ENCODE results near the gene ANKLE2. TPM values are rescaled to one million over a fixed set of nuclear protein-coding genes. Genes with fewer than 3 reads are reported as not detected.

The ANKLE2 gene
- total RNA-seq, 6 experiments from 2014 or later, result 43.7 to 54.6 (median 47.2) TPM

DNA sequence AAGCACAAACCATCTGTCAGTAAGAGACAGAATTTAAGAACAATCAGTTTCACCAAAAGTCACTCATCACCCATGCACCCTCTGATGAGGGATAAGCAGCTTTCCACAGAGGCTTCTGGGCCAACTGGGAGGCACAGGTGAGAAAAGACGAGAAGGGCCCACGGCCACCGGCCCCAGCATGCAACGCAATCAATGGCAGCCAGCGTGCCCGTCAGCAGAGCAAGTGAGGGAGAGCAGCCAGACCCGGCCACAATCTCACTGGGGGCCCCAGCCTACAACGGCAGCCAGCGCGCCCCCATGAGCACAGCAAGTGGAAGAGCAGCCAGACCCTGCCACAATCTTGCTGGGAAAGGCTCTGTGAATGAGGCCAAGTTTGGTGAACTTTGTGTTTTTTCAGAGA lies 13.3 kb downstream of the ANKLE2 start:
- H3K36me3 Mint-ChIP-seq (ENCODE audit: low read depth), result peaks cover 27% of the 10 kb centered on the region
- no peak overlapping the region for H3K27ac Mint-ChIP-seq
- H3K4me1 Mint-ChIP-seq (ENCODE audit: low read depth), result no peaks in the 10 kb centered on the region
- H3K27me3 Mint-ChIP-seq (ENCODE audit: insufficient read depth), result no peaks in the 10 kb centered on the region
- H3K4me3 Mint-ChIP-seq, result no peak overlapping the region
- H3K9me3 Mint-ChIP-seq, result no peaks in the 10 kb centered on the region
- DNase-seq, result no peak
- TF ChIP-seq, protein P1, sequence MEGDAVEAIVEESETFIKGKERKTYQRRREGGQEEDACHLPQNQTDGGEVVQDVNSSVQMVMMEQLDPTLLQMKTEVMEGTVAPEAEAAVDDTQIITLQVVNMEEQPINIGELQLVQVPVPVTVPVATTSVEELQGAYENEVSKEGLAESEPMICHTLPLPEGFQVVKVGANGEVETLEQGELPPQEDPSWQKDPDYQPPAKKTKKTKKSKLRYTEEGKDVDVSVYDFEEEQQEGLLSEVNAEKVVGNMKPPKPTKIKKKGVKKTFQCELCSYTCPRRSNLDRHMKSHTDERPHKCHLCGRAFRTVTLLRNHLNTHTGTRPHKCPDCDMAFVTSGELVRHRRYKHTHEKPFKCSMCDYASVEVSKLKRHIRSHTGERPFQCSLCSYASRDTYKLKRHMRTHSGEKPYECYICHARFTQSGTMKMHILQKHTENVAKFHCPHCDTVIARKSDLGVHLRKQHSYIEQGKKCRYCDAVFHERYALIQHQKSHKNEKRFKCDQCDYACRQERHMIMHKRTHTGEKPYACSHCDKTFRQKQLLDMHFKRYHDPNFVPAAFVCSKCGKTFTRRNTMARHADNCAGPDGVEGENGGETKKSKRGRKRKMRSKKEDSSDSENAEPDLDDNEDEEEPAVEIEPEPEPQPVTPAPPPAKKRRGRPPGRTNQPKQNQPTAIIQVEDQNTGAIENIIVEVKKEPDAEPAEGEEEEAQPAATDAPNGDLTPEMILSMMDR (IDR thresholded peaks at IDR 0.05), result no peak

DNA sequence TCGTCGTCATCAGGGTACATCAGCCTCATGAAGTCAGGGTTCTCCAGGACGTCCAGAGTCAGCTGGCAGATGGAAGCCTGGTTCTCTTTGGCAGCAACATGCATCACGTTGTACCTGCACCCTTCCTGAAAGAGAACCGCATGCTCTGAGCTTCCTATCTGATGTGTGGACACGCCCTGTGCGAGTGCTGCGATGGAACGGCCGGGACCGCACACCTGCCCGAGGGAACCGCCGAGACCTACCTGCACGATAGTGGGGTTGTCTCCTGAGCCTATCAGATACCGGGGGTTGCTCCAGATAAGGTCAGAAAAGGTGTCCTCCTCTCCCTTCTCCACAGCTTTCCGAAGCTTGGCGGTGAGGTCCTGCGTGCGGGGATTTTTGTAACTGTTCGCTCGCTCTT lies 13.7 kb downstream of the ANKLE2 start:
- H3K4me1 Mint-ChIP-seq (ENCODE audit: low read depth), result no peaks in the 10 kb centered on the region
- H3K4me3 Mint-ChIP-seq, result no peak overlapping the region
- no peak for DNase-seq
- TF ChIP-seq, protein P1 (IDR thresholded peaks at IDR 0.05), result no peak
- no peak overlapping the region for H3K27ac Mint-ChIP-seq
- H3K36me3 Mint-ChIP-seq (ENCODE audit: low read depth), result peaks cover 31% of the 10 kb centered on the region
- no peaks in the 10 kb centered on the region for H3K9me3 Mint-ChIP-seq
- H3K27me3 Mint-ChIP-seq (ENCODE audit: insufficient read depth), result no peaks in the 10 kb centered on the region

DNA sequence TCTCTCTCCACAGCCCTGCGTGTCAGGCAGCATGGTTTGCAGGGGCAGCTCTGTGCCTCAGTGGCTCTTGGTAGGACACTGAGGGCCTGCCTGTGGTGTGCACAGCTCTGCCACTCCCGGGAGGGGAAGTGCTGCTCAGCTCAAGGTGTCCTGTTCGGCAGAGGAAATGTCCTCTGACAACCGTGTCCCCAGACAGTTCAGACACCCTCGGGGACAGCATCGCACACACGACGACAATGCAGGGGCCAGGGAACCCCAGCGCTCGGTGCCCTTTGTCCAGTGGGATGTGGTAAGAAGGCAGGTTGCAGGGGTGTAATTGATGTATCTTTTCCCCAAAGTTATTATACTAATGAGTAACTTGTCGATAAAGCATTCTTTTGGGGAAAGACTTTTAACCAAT lies 14.2 kb downstream of the ANKLE2 start:
- H3K27ac Mint-ChIP-seq, result no peak overlapping the region
- no peak for DNase-seq
- no peaks in the 10 kb centered on the region for H3K27me3 Mint-ChIP-seq (ENCODE audit: insufficient read depth)
- TF ChIP-seq, protein P1 (IDR thresholded peaks at IDR 0.05), result no peak
- no peak overlapping the region for H3K4me3 Mint-ChIP-seq
- H3K9me3 Mint-ChIP-seq, result no peaks in the 10 kb centered on the region
- no peaks in the 10 kb centered on the region for H3K4me1 Mint-ChIP-seq (ENCODE audit: low read depth)
- H3K36me3 Mint-ChIP-seq (ENCODE audit: low read depth), result peaks cover 33% of the 10 kb centered on the region

DNA sequence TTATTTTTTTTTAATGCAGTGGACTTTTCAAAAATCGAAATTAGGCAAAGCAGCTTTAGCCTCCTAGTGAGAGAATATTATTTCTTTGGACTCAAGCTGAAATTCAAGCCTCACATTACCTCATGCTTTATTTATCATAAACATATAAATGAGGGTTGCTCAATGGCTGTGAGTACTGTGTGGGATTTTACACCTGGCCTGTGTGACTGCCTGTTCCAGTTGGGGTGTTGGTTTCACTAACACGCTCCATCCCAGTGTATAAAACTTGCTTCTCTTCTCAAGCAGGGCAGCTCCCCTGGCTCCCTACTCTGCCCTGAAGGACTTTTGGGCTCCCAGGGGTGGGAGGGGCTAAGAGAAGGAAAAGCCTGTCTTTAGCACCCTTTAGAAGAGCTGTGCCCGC lies 15.0 kb downstream of the ANKLE2 start:
- no peak overlapping the region for H3K27ac Mint-ChIP-seq
- no peaks in the 10 kb centered on the region for H3K27me3 Mint-ChIP-seq (ENCODE audit: insufficient read depth)
- H3K36me3 Mint-ChIP-seq (ENCODE audit: low read depth), result peaks cover 37% of the 10 kb centered on the region
- TF ChIP-seq, protein P1 (IDR thresholded peaks at IDR 0.05), result no peak
- no peaks in the 10 kb centered on the region for H3K9me3 Mint-ChIP-seq
- H3K4me1 Mint-ChIP-seq (ENCODE audit: low read depth), result no peaks in the 10 kb centered on the region
- H3K4me3 Mint-ChIP-seq, result no peak overlapping the region
- DNase-seq, result no peak

DNA sequence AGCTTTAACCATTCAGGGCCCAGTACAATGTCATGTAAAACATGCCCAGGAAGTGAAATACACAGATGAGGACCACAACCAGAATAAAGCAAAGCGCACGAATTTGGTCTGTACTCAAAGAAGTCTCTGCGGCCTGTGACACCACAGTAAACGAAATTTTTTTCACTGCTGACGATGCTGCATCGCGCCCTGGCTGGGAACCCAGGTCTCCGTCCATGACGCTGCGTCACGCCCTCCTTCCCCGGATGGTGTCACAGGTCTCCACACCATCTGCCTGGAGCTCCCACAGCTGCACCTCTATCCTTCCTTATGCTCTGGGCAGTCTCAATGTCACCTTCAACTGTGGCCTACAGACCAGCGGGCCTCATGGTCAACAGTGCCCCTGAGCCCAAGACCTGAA lies 17.8 kb downstream of the ANKLE2 start:
- no peak overlapping the region for H3K4me3 Mint-ChIP-seq
- no peaks in the 10 kb centered on the region for H3K9me3 Mint-ChIP-seq
- no peaks in the 10 kb centered on the region for H3K4me1 Mint-ChIP-seq (ENCODE audit: low read depth)
- TF ChIP-seq, protein P1 (IDR thresholded peaks at IDR 0.05), result no peak
- no peak for DNase-seq
- H3K27me3 Mint-ChIP-seq (ENCODE audit: insufficient read depth), result no peaks in the 10 kb centered on the region; the same call in 1 of the 2 replicates
- H3K27ac Mint-ChIP-seq, result no peak overlapping the region
- peaks cover 47% of the 10 kb centered on the region for H3K36me3 Mint-ChIP-seq (ENCODE audit: low read depth)

DNA sequence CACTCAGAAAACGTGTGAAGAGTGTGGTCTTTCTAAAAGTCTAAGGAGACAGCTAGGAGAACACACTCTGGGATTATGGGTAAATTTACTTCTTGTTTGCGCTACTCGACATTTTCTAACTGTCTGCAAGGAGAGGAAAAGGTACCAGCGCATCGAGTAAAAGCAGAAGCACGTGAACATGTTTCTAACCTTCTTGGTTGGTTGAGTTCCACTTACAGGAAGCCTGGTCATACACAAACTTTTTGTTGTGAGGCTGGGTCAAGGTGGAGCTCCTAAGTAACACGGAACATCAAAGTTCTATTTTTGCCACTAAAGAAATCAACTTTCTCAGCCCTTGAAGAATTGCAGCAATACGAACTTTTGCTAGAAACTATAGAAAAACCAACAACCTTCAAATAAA lies 20.0 kb downstream of the ANKLE2 start:
- Mint-ChIP-seq H3K9me3 (no peaks in the 10 kb centered on the region), H3K36me3 (ENCODE audit: low read depth) (peaks cover 51% of the 10 kb centered on the region), H3K27ac (no peak overlapping the region), H3K27me3 (ENCODE audit: insufficient read depth) (no peaks in the 10 kb centered on the region; the same call in none of the 2 replicates), H3K4me1 (ENCODE audit: low read depth) (no peaks in the 10 kb centered on the region), H3K4me3 (no peak overlapping the region)
- TF ChIP-seq, protein P1 (IDR thresholded peaks at IDR 0.05), result no peak
- DNase-seq, result no peak

All from HFFc6 (cell line).